Measurements from ENCODE around the gene TMEM43. TPM values are rescaled to one million over a fixed set of nuclear protein-coding genes. Genes with fewer than 3 reads are reported as not detected.

The TMEM43 gene
- total RNA-seq, 1 donor from 2014 or later: 52.0 TPM

DNA sequence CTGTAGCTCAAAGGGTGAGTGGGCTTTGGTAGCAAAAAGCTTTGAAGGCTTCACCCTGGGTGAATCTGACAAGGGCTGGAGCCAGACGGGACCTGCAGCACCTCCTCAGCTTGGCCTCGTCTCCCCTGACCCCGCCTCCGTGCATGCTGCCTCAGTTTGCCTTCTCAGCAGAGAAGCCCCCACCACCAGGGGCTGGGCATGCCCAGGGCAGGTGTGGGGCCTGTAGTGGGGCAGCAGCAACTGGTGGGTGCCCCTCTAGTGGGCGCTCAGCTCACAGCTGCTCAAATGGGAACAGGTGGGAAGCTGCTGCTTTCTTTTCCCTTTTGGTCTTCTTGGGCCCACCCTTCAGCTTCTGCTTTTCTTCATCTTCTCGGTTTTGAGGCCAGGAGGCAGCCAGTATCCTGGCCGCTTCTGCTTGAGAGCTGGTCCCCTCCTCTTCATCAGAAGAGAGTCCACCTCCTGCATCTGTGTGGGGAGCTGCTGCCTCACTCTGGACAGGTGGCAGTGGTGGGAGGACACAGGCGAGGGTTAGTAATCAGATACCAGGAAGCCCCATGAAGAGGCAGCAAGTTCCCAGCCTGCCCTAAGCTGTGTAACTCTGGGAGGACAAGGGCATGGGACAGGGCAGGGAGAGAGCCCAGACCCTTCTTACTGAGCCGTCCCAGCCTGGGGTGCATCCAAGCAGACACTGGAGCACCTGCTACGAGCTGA is 21.0 kb downstream of the TMEM43 start:
- Mint-ChIP-seq H3K27me3 (no peaks in the 10 kb centered on the region), H3K4me1 (ENCODE audit: unreplicated experiment) (peaks cover 21% of the 10 kb centered on the region), H3K36me3 (peaks cover 15% of the 10 kb centered on the region), H3K9me3 (no peaks in the 10 kb centered on the region), H3K27ac (no peak overlapping the region), H3K4me3 (no peak overlapping the region)
- TF ChIP-seq, protein P1, sequence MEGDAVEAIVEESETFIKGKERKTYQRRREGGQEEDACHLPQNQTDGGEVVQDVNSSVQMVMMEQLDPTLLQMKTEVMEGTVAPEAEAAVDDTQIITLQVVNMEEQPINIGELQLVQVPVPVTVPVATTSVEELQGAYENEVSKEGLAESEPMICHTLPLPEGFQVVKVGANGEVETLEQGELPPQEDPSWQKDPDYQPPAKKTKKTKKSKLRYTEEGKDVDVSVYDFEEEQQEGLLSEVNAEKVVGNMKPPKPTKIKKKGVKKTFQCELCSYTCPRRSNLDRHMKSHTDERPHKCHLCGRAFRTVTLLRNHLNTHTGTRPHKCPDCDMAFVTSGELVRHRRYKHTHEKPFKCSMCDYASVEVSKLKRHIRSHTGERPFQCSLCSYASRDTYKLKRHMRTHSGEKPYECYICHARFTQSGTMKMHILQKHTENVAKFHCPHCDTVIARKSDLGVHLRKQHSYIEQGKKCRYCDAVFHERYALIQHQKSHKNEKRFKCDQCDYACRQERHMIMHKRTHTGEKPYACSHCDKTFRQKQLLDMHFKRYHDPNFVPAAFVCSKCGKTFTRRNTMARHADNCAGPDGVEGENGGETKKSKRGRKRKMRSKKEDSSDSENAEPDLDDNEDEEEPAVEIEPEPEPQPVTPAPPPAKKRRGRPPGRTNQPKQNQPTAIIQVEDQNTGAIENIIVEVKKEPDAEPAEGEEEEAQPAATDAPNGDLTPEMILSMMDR (conservative IDR thresholded peaks at IDR 0.05): no peak
- DNase-seq (ENCODE audit: extremely low spot score, unreplicated experiment): no peak

DNA sequence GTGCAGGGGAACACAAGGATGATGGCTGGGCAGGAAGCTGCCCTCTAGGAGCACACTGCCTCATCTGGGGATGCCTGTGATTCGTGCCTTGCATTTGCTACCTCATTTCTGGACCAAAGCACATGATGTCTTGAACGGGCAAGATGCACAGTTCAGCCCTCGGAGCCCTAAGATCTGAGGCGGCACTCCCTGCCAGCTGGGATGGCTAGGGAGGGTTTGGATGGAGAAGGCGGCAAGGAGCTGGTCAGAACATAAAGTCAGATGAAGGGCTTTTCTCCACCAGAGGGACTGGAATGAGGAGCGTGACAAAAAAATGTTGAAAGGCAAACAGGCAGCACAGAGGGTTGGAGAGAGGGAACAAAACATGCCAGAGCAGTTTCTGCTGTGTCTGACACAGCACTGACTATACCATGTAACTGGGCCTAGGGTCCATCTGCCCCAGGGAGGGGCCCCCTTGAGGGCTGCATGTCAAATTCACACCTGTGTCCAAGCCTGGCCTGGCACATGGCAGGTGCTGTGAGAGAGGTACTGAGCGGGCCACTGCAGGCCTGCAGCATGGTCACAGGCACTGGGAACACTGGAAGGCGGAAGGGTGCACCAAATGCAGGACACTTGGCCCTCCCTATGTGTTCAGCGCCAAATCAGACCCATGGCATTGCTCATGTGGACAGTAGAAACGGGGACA is 21.7 kb downstream of the TMEM43 start:
- peaks cover 21% of the 10 kb centered on the region for H3K4me1 Mint-ChIP-seq (ENCODE audit: unreplicated experiment)
- H3K4me3 Mint-ChIP-seq: no peak overlapping the region
- TF ChIP-seq, protein P1 (conservative IDR thresholded peaks at IDR 0.05): no peak
- H3K27me3 Mint-ChIP-seq: no peaks in the 10 kb centered on the region
- no peaks in the 10 kb centered on the region for H3K9me3 Mint-ChIP-seq
- peaks cover 17% of the 10 kb centered on the region for H3K36me3 Mint-ChIP-seq
- DNase-seq (ENCODE audit: extremely low spot score, unreplicated experiment): peak; percentile 49
- H3K27ac Mint-ChIP-seq: peak overlapping the region; percentile 63

DNA sequence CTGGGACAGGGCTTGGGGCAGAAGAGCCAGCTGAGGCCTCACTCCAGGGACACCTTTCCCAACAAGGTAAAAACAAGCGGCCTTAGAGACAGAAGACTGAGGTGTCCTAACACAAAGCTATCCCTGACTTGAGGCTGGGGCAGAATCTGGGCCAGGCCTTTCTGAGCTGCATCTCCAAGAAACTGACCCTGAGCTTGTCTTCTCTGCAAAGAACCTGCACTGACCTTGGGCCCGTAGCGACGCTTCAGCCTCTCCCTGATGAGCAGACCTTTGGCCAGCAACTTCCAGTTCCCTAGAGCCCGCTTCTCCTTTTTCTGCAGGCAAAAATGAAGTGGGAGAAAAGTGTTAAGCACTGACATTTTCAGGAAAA is 22.2 kb downstream of the TMEM43 start:
- TF ChIP-seq, protein P1 (conservative IDR thresholded peaks at IDR 0.05): no peak
- Mint-ChIP-seq H3K27me3 (no peaks in the 10 kb centered on the region), H3K4me3 (no peak overlapping the region), H3K9me3 (no peaks in the 10 kb centered on the region), H3K4me1 (ENCODE audit: unreplicated experiment) (peaks cover 21% of the 10 kb centered on the region), H3K36me3 (peaks cover 13% of the 10 kb centered on the region), H3K27ac (no peak overlapping the region)
- peak; percentile 44 for DNase-seq (ENCODE audit: extremely low spot score, unreplicated experiment)

DNA sequence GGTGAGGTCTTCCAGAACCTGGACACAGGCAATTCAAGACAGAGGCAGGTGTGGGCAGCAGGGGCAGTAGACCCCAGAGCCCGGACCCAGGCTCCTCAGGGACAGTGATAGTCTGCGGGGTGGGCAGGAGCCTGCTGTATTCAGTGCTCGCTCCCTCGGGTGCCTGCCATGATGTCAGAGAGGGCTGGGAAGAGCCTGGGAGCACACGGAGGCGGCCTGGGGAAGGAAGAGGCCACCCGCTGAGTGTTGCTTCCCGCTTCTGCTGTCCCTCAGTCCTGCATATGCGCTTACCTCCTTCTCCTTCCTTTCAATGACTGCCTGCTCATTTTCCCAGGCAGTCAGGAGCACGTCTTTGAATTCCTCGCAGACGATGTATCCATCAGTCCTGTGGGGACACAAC is 22.8 kb downstream of the TMEM43 start:
- Mint-ChIP-seq H3K4me3 (no peak overlapping the region), H3K4me1 (ENCODE audit: unreplicated experiment) (peaks cover 19% of the 10 kb centered on the region), H3K27me3 (no peaks in the 10 kb centered on the region), H3K9me3 (no peaks in the 10 kb centered on the region), H3K36me3 (peaks cover 13% of the 10 kb centered on the region), H3K27ac (no peak overlapping the region)
- DNase-seq (ENCODE audit: extremely low spot score, unreplicated experiment): peak; percentile 39
- TF ChIP-seq, protein P1 (conservative IDR thresholded peaks at IDR 0.05): no peak

DNA sequence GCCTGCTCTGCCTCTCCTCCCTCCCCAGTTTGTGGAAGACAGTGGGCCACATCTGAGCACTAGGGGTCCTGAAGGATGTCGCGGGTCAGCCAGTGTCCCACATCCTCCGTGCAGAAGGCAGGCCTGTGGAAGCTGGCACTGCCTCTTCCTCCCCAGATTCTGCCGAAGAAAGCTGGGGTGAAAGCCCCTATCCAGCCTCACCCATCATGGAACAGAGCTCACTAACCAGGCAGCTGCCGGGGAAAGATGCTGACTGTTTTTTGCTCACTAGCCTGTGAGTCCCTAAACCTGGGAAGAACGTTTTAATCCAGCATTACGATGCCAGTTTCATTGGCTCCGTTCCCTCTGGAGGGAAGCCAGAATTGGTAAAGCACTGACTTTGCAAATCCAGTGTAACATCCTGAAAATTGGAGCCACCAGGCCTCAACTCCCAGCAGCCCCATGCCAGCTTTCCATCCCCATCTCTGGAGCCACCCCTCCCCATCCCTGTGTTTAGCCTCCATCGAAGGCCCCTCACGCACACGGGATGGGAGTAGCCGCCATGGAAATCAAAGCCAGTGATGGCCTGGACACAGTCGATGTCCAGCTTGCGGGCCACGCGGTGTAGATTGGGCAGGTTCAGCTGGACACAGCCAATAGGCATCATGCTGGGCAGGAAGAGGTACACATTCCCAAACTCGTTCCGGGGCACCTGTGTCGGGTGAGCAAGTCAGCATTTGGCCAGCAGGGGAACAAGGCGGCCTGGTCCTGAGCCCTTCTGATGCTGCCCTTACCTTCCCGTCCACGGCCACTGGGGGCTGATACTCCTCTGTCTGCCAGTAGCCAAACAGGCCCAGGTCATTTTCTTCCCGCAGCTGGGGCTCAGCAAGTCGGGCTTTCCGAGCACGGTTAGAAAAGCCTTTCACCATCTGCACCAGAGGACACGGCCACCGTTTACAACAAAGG is 23.5 kb downstream of the TMEM43 start:
- TF ChIP-seq, protein P1 (conservative IDR thresholded peaks at IDR 0.05): peak; percentile 52
- H3K36me3 Mint-ChIP-seq: peaks cover 13% of the 10 kb centered on the region
- no peak overlapping the region for H3K4me3 Mint-ChIP-seq
- DNase-seq (ENCODE audit: extremely low spot score, unreplicated experiment): peak; percentile 60
- H3K9me3 Mint-ChIP-seq: no peaks in the 10 kb centered on the region
- H3K27me3 Mint-ChIP-seq: no peaks in the 10 kb centered on the region
- no peak overlapping the region for H3K27ac Mint-ChIP-seq
- H3K4me1 Mint-ChIP-seq (ENCODE audit: unreplicated experiment): peaks cover 14% of the 10 kb centered on the region

Measured in type B pancreatic cell (in vitro differentiated cells).